NB4 (cell line): ENCODE data around the gene SIKE1.

Experiments
- MAX ChIP-seq: IDR thresholded peaks from 2 replicates; pipeline ENCODE4 v1.6.1; 2011; ENCODE audit warnings: low read depth, low read length
- MYC ChIP-seq: IDR thresholded peaks from 2 replicates; pipeline ENCODE4 v1.6.1; 2011; ENCODE audit warnings: low read depth, low read length
- POLR2A ChIP-seq: IDR thresholded peaks from 2 replicates; pipeline ENCODE4 v1.6.1; 2011; ENCODE audit warnings: mild to moderate bottlenecking; ENCODE audit not compliant: insufficient read length; ENCODE audit errors: extremely low read depth
- TF ChIP-seq, protein P1 (sequence below): IDR thresholded peaks from one replicate; pipeline ENCODE4 v1.5.1; 2012; ENCODE audit warnings: low read depth, low read length

DNA sequence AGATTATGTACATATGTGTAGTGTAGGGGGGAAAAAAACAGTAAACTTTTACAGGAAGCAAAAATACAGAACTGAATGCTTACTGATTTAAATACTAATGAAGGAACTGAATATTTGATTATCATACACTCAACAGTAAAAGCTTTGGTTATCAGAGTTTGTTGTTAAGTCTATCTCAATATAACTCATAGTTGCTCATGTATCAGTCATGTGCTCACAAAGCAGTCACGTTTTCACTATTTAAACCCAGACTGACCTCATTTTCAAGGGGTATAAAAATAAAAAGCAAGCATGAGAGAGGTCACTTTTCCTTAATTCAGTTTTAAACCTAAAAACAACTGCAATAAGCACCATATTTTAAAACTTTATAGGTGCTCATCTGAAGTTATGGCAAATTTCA, 57.0 kb downstream of the SIKE1 start:
- TF ChIP-seq, protein P1, sequence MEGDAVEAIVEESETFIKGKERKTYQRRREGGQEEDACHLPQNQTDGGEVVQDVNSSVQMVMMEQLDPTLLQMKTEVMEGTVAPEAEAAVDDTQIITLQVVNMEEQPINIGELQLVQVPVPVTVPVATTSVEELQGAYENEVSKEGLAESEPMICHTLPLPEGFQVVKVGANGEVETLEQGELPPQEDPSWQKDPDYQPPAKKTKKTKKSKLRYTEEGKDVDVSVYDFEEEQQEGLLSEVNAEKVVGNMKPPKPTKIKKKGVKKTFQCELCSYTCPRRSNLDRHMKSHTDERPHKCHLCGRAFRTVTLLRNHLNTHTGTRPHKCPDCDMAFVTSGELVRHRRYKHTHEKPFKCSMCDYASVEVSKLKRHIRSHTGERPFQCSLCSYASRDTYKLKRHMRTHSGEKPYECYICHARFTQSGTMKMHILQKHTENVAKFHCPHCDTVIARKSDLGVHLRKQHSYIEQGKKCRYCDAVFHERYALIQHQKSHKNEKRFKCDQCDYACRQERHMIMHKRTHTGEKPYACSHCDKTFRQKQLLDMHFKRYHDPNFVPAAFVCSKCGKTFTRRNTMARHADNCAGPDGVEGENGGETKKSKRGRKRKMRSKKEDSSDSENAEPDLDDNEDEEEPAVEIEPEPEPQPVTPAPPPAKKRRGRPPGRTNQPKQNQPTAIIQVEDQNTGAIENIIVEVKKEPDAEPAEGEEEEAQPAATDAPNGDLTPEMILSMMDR = no peak
- no peak for TF ChIP-seq MYC
- TF ChIP-seq MAX = no peak
- no peak for TF ChIP-seq POLR2A
